OCI-LY3 (cell line): ENCODE results near the gene GFI1B.

Source experiments
- H2AFZ ChIP-seq: fragments of 200-600, 300-600 bp; shearing (Covaris generic); 2 replicates; pipeline ENCODE4 v1.6.0; 2014; ENCODE audit warnings: antibody characterized with exemption, low read depth, low read length
- H3K27ac ChIP-seq: fragments of 200-600, 300-600 bp; sonication (generic); 2 replicates; pipeline ENCODE4 v1.5.1; 2014; ENCODE audit warnings: mild to moderate bottlenecking, low read length, moderate library complexity, mixed read lengths
- H3K27me3 ChIP-seq: fragments of 200-600, 300-600 bp; sonication (generic); 2 replicates; pipeline ENCODE4 v1.6.1; 2014; ENCODE audit warnings: low read depth, low read length, mixed read lengths
- H3K36me3 ChIP-seq: fragments of 200-600, 300-600 bp; sonication (generic); replicated peaks from 2 replicates; pipeline ENCODE3; 2014; ENCODE audit warnings: low read depth, low read length, mixed read lengths
- H3K4me1 ChIP-seq: fragments of 300-600, 200-600 bp; sonication (generic); 2 replicates; pipeline ENCODE4 v1.6.1; 2014; ENCODE audit warnings: low read length, mixed read lengths
- H3K4me2 ChIP-seq: fragments of 200-600, 300-600 bp; sonication (generic); 2 replicates; pipeline ENCODE4 v1.6.1; 2014; ENCODE audit warnings: low read length, mixed read lengths
- H3K4me3 ChIP-seq: fragments of 300-600, 200-600 bp; sonication (generic); 2 replicates; pipeline ENCODE4 v1.5.1; 2014; ENCODE audit warnings: antibody characterized with exemption, mild to moderate bottlenecking, low read length, moderate library complexity
- H3K79me2 ChIP-seq: fragments of 300-600, 200-600 bp; shearing (Covaris generic); 2 replicates; pipeline ENCODE4 v1.6.1; 2014; ENCODE audit warnings: mild to moderate bottlenecking, low read length, mixed read lengths
- H3K9ac ChIP-seq: fragments of 300-600, 200-600 bp; shearing (Covaris generic); 2 replicates; pipeline ENCODE4 v1.6.0; 2014; ENCODE audit warnings: mild to moderate bottlenecking, low read length, moderate library complexity
- H3K9me3 ChIP-seq: fragments of 200-600, 300-600 bp; shearing (Covaris generic); 2 replicates; pipeline ENCODE4 v1.6.1; 2014; ENCODE audit warnings: low read length, mixed read lengths; ENCODE audit not compliant: insufficient read depth
- H4K20me1 ChIP-seq: fragments of 200-600, 300-600 bp; sonication (generic); 2 replicates; pipeline ENCODE4 v1.6.1; 2016; ENCODE audit warnings: low read length, mixed read lengths; ENCODE audit not compliant: insufficient read depth
- CTCF ChIP-seq: fragments of 200-600, 300-600 bp; sonication (generic); IDR thresholded peaks from 2 replicates; pipeline ENCODE4 v1.5.1; 2014; ENCODE audit warnings: antibody characterized with exemption, low read length, low read depth
- EZH2phosphoT487 ChIP-seq: fragments of 200-600 bp; shearing (Covaris generic); IDR thresholded peaks from 2 replicates; pipeline ENCODE4 v1.6.1; 2018; ENCODE audit warnings: antibody characterized with exemption, mixed run types, low read depth

The GFI1B gene

GRCh38 chr9:132998831-132999635 lies 20.5 kb downstream of the GFI1B start:
- H3K9ac ChIP-seq = no peak overlapping the region
- no peaks in the 10 kb centered on the region for H3K4me1 ChIP-seq
- no peaks in the 10 kb centered on the region for H3K9me3 ChIP-seq
- TF ChIP-seq CTCF (no peak), EZH2phosphoT487 (no peak)
- H2AFZ ChIP-seq = no peak overlapping the region
- H3K27ac ChIP-seq = no peak overlapping the region
- no peaks in the 10 kb centered on the region for H3K36me3 ChIP-seq
- no peaks in the 10 kb centered on the region for H3K79me2 ChIP-seq
- no peaks in the 10 kb centered on the region for H4K20me1 ChIP-seq
- H3K4me3 ChIP-seq = no peak overlapping the region
- no peak overlapping the region for H3K4me2 ChIP-seq
- H3K27me3 ChIP-seq = peaks cover 58% of the 10 kb centered on the region

DNA sequence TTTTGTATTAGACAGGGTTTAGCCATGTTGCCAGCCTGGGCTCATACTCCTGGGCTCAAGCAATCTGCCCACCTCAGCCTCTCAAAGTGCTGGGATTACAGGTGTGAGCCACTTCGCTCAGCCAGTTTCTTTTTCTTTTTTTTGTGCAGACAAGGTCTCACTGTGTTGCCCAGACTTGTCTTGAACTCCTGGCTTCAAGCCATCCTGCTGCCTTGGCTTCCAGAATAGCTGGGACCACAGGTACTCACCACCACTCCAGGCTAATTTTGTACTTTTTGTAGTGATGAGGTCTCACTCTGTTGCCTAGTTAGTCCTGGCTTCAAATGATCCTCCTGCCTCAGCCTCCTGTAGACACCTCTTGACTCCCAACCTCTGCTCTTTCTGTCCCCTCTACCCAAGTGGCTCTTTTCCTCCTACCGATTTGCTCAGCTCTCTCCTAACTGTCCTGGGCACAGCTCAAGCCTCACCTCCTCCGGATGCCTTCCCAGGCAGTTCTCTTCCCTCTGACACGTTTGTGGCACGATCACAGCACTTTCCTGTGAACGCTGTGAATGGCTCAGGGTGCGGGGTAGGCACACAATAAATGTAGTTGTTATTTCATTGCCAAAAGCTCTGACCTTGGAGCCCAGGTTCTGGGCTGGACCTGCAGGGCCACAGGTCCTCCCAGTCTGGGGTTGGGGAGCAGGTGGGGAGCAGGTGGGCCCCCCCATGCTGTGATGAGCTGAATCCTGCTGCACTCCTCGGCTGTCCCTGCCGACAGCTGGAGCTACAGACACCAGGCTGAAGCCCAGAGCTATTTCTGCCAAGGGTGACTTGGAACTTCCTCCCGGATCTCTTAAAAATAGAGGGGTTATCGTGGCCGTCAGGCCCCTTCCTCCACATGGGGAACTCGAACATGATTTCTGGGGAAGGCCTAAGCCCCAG lies 23.9 kb downstream of the GFI1B start:
- Histone ChIP-seq H3K9ac (no peak overlapping the region), H4K20me1 (no peaks in the 10 kb centered on the region), H3K27ac (no peak overlapping the region), H3K4me2 (no peak overlapping the region), H2AFZ (no peak overlapping the region), H3K9me3 (no peaks in the 10 kb centered on the region), H3K4me1 (no peaks in the 10 kb centered on the region), H3K36me3 (no peaks in the 10 kb centered on the region), H3K27me3 (peaks cover 33% of the 10 kb centered on the region), H3K79me2 (no peaks in the 10 kb centered on the region), H3K4me3 (no peak overlapping the region)
- TF ChIP-seq EZH2phosphoT487 (no peak), CTCF (no peak)

DNA sequence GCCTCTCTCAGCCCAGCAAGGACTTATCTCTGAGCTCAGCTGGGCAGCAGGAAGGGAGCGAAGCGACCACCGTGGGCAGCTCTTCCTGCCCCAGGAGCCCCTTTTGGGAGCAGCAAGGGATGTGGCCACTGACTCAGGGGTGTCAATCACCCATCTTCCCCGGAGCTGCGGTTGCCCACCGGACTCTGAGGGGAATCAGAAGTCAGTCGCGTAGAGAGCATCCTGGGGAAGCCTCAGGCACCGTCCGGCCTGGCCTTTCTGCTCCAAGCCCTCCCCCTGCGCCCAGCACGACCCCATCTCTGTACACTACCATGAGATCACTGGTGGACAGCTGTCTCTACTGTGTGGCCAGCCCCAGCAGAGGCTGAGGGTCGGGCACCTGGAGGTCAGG lies 24.6 kb downstream of the GFI1B start:
- Histone ChIP-seq H2AFZ (no peak overlapping the region), H3K27me3 (peaks cover 33% of the 10 kb centered on the region), H3K9me3 (no peaks in the 10 kb centered on the region), H3K4me2 (no peak overlapping the region), H3K79me2 (no peaks in the 10 kb centered on the region), H4K20me1 (no peaks in the 10 kb centered on the region), H3K27ac (no peak overlapping the region), H3K4me3 (no peak overlapping the region), H3K4me1 (no peaks in the 10 kb centered on the region), H3K9ac (no peak overlapping the region), H3K36me3 (no peaks in the 10 kb centered on the region)
- no peak for TF ChIP-seq CTCF
- TF ChIP-seq EZH2phosphoT487 = no peak

GRCh38 chr9:133003671-133004090 lies 25.2 kb downstream of the GFI1B start:
- Histone ChIP-seq H3K4me1 (no peaks in the 10 kb centered on the region), H3K9ac (no peak overlapping the region), H4K20me1 (no peaks in the 10 kb centered on the region), H3K27me3 (peaks cover 33% of the 10 kb centered on the region), H3K9me3 (no peaks in the 10 kb centered on the region), H3K27ac (no peak overlapping the region), H3K4me3 (no peak overlapping the region), H3K36me3 (no peaks in the 10 kb centered on the region), H3K4me2 (no peak overlapping the region), H2AFZ (no peak overlapping the region), H3K79me2 (no peaks in the 10 kb centered on the region)
- TF ChIP-seq EZH2phosphoT487 = no peak
- TF ChIP-seq CTCF = no peak
